ENCODE measurements around the gene KIF26A. TPM values are rescaled to one million over a fixed set of nuclear protein-coding genes. Genes with fewer than 3 reads are reported as not detected.

The KIF26A gene
- total RNA-seq, 1 donor from 2014 or later = 4.4 TPM

DNA sequence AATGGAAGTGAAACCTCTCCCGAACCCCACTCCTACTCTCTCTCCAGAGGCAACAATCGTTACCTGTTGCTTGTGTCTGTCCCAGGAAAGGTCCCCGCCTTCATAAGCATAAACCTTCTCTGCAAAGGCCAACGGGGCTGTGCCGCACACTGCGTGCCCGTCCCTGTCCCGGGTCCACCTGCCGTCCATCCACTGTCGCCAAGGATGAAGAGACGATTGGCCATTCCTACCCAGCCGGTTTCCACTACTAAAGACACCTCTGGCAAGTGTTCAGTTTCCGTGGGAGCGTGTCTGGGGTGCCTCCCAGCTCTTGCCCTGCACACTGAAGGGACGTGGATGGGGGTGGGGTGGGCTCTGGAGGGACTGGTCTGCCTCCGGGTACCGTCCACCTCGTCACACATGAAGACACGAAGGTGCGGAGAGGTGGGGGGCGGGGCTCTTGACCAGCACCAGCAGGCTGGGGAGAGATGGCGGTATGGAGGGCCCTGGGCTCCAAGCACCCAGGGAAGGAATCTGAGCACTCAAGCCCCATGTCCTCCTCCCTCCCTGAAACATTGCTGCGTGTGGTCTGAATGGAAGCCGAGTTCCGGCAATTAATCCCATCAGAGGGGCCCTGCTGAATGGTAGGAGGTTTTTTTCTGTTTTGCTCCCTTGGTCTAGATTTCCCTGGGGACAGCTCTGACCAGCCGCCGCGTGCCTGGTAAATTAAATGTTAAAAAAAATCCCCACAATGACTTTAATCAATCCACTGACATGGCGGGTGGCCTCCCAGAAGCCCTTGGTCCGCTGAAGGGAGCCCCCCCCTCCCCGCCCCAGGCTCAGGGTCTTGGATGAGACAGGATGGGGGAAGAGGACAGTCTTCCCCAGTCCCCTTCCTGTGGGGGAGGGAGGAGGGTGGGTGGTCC lies 4.1 kb upstream of the KIF26A start:
- H3K9me3 ChIP-seq = peaks cover 8% of the 10 kb centered on the region
- H3K27me3 ChIP-seq (ENCODE audit: low read depth) = peaks cover 64% of the 10 kb centered on the region
- H3K4me3 ChIP-seq = no peak overlapping the region
- intact Hi-C loops (cut with DNase I) = no loop called here
- no peak for ATAC-seq
- peaks cover 29% of the 10 kb centered on the region for H3K4me1 ChIP-seq
- DNase-seq = peak; percentile 35
- TF ChIP-seq, protein P1, sequence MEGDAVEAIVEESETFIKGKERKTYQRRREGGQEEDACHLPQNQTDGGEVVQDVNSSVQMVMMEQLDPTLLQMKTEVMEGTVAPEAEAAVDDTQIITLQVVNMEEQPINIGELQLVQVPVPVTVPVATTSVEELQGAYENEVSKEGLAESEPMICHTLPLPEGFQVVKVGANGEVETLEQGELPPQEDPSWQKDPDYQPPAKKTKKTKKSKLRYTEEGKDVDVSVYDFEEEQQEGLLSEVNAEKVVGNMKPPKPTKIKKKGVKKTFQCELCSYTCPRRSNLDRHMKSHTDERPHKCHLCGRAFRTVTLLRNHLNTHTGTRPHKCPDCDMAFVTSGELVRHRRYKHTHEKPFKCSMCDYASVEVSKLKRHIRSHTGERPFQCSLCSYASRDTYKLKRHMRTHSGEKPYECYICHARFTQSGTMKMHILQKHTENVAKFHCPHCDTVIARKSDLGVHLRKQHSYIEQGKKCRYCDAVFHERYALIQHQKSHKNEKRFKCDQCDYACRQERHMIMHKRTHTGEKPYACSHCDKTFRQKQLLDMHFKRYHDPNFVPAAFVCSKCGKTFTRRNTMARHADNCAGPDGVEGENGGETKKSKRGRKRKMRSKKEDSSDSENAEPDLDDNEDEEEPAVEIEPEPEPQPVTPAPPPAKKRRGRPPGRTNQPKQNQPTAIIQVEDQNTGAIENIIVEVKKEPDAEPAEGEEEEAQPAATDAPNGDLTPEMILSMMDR (IDR thresholded peaks at IDR 0.05) = no peak
- no peaks in the 10 kb centered on the region for H3K36me3 ChIP-seq
- H3K27ac ChIP-seq = no peak overlapping the region

DNA sequence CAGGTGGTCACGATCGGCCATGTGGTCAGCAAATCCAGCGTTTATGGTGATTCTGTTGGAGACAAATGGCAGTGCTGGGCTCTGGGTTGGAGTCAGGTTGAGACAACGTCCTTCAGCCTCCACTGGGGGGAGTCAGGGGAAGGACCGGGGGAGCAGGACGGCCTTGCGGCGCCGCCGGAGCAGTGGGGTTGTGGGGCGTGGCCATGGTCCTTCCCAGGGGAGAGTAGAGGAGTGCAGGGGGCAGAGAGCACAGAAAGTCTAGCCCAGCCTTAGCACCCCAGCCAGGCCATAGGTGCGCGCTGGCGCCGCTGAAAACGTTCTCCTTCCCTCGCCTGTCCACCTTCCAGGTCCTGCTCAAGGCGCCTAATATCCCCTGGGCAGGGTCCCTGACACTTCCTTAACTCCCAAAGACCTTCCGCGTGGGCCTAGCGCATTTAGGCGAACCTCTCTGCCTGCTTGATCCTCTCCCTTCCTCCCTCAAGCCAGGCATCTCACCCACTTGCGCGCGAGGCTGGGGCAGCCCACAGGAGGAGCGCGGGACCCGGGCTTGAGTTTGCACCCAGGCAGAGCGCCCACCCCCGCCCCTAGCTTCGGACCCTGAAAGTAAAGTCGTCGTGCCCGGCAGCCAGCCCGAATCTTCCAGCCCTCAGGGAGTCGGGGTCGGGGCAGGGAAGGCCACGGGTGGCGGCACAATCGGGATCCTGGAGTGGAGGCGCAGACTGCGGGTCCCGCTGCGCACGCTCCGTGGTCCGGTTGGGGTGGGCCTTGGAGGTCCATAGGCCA lies 3.1 kb upstream of the KIF26A start:
- H3K27me3 ChIP-seq (ENCODE audit: low read depth) = peaks cover 73% of the 10 kb centered on the region
- ATAC-seq (no peak), DNase-seq (peak; percentile 42)
- H3K4me1 ChIP-seq = peaks cover 29% of the 10 kb centered on the region
- no peaks in the 10 kb centered on the region for H3K36me3 ChIP-seq
- TF ChIP-seq, protein P1 (IDR thresholded peaks at IDR 0.05) = no peak
- H3K4me3 ChIP-seq = no peak overlapping the region
- no peaks in the 10 kb centered on the region for H3K9me3 ChIP-seq
- no peak overlapping the region for H3K27ac ChIP-seq
- intact Hi-C loops (cut with DNase I) = no loop called here

DNA sequence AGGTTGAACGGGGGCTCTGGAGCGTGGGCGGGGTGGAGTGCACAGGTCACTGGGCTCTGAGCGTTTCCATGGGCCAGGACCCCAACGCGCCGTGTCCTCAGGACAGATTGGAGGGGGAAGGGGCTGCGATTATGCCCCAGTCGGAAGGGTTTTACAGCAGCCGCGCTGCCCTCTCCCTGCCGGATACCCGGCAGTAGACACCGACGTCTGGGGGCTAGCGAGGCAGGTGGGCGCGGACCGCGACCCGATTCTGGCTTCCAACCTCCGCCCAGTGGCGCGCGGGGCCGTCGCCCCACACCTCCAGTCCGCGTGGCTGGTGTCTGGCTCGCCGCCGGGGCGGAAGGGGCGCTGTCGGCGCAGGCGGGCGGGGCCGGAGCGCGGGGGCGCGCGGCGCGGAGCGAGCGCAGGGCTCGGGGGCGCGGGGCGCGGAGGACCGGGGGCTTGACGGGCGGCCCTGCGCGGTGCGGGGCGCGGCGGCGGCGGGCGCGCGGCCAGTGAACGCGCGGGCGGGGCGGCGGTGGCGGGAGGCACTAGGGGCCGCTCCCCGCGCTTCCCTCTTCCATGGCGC lies 2.4 kb upstream of the KIF26A start:
- ATAC-seq = no peak
- Histone ChIP-seq H3K4me3 (peak overlapping the region; percentile 17), H3K9me3 (no peaks in the 10 kb centered on the region), H3K4me1 (peaks cover 29% of the 10 kb centered on the region), H3K27me3 (ENCODE audit: low read depth) (peaks cover 73% of the 10 kb centered on the region), H3K27ac (no peak overlapping the region), H3K36me3 (no peaks in the 10 kb centered on the region)
- intact Hi-C loops (cut with DNase I) = no loop called here
- peak; percentile 42 for DNase-seq
- TF ChIP-seq, protein P1 (IDR thresholded peaks at IDR 0.05) = no peak

DNA sequence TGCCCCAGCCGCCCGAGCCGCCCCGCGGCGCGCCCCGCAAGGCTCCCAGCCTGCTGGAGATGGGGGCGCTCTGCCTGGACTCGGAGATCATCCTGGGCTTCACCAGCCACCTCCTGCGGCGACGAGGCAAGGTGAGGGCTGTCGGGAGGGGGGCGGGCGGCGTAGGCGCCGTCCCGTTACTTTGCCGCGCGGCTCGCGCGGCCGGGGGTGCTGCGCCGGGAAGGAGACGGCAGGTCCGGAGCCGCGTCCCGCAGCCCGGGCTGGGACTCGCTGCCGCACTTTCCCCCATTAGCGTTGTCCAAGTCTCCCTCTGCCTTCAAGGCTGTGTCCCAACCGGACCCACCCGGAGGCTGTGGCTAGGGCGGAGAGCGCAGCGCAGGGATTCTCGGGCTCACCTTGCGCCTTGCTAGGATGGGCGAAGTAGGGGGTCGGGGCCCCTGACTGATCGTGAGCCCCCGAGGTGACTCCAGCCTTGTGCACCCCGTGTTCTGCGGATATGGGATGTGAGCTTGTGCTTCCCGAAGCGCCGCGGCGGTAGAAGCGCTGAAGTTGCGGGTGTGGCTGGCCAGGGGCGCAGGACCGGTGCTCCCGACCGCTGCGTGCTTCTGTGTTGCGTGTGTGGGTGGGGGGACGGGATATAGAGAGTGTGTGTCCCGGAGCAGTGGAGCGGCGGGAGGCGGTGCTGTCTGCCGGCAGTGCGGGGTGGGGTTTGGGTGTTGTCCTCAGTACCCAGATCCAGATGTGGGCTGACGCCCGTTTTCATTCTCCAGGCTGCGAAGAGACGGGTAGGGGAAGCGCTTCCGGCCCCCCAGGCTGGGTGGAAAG lies 1.7 kb upstream of the KIF26A start:
- DNase-seq (peak; percentile 43), ATAC-seq (no peak)
- Histone ChIP-seq H3K4me3 (peak overlapping the region; percentile 62), H3K27ac (no peak overlapping the region), H3K36me3 (no peaks in the 10 kb centered on the region), H3K4me1 (peaks cover 29% of the 10 kb centered on the region), H3K9me3 (no peaks in the 10 kb centered on the region), H3K27me3 (ENCODE audit: low read depth) (peaks cover 73% of the 10 kb centered on the region)
- TF ChIP-seq, protein P1 (IDR thresholded peaks at IDR 0.05) = no peak
- intact Hi-C loops (cut with DNase I) = no loop called here

Measured in lower lobe of right lung (tissue), 2 donors.